Neuronal stem cell (in vitro differentiated cells): ENCODE data around the gene SLC10A3.

ENCODE experiments used
- DNase-seq: peaks from one replicate; pipeline ENCODE4 v3.0.0-alpha.2; 2013; ENCODE audit warnings: low spot score
- H2AFZ ChIP-seq: one replicate; pipeline ENCODE4 v1.6.1; 2013; ENCODE audit warnings: mild to moderate bottlenecking, low read length, inconsistent platforms
- H2AK5ac ChIP-seq: 2 replicates; pipeline ENCODE4 v1.6.1; 2013; ENCODE audit warnings: low read depth, mild to moderate bottlenecking, inconsistent platforms, low read length, moderate library complexity, mixed read lengths
- H2BK120ac ChIP-seq: 2 replicates; pipeline ENCODE4 v1.6.1; 2013; ENCODE audit warnings: low read depth, mild to moderate bottlenecking, inconsistent platforms, low read length, moderate library complexity, mixed read lengths
- H2BK12ac ChIP-seq: one replicate; pipeline ENCODE4 v1.6.1; 2013; ENCODE audit warnings: low read length, inconsistent platforms
- H2BK15ac ChIP-seq: 2 replicates; pipeline ENCODE4 v1.6.1; 2013; ENCODE audit warnings: mild to moderate bottlenecking, low read length, inconsistent platforms, mixed read lengths
- H2BK5ac ChIP-seq: one replicate; pipeline ENCODE4 v1.6.1; 2013; ENCODE audit warnings: inconsistent platforms, mild to moderate bottlenecking, low read length, moderate library complexity
- H3K14ac ChIP-seq: one replicate; pipeline ENCODE4 v1.6.1; 2013; ENCODE audit warnings: low read length, inconsistent platforms
- H3K18ac ChIP-seq: 2 replicates; pipeline ENCODE4 v1.6.1; 2013; ENCODE audit warnings: low read length, inconsistent platforms
- H3K23ac ChIP-seq: 2 replicates; pipeline ENCODE4 v1.6.1; 2013; ENCODE audit warnings: low read depth, mild to moderate bottlenecking, mixed read lengths, low read length, inconsistent platforms; ENCODE audit not compliant: poor library complexity
- H3K27ac ChIP-seq: replicated peaks from 3 replicates; pipeline ENCODE4 v1.5.1; 2013; ENCODE audit warnings: low read length, inconsistent platforms
- H3K27me3 ChIP-seq, 3 experiments: 2 replicates each; pipeline ENCODE4 v1.6.1; 2013; ENCODE audit warnings: low read length in 3 of 3, mild to moderate bottlenecking in 2 of 3, inconsistent platforms in 1 of 3, low read depth in 1 of 3, mixed read lengths in 1 of 3, moderate library complexity in 1 of 3; ENCODE audit not compliant: control insufficient read depth in 3 of 3, insufficient read depth in 3 of 3
- H3K36me3 ChIP-seq, 2 donors: replicated peaks in 1 of 2; 2 replicates each; pipeline ENCODE4 v1.6.1; 2013; ENCODE audit warnings: low read length in 2 of 2; ENCODE audit not compliant: control insufficient read depth in 2 of 2, insufficient read depth in 2 of 2
- H3K4ac ChIP-seq: 2 replicates; pipeline ENCODE4 v1.6.1; 2013; ENCODE audit warnings: inconsistent platforms, mild to moderate bottlenecking, low read length, moderate library complexity
- H3K4me1 ChIP-seq, 2 donors: 1 replicate in 1 of 2; 2 replicates in 1 of 2; pipeline ENCODE4 v1.6.1; 2013; ENCODE audit warnings: low read length in 2 of 2, low read depth in 1 of 2; ENCODE audit not compliant: control insufficient read depth in 2 of 2, insufficient read depth in 1 of 2
- H3K4me2 ChIP-seq: one replicate; pipeline ENCODE4 v1.6.1; 2013; ENCODE audit warnings: mild to moderate bottlenecking, low read length, inconsistent platforms; ENCODE audit not compliant: insufficient read depth, poor library complexity, severe bottlenecking
- H3K4me3 ChIP-seq, 2 donors: 2 replicates each; pipeline ENCODE4 v1.5.1; 2013; ENCODE audit warnings: low read length in 2 of 2, mild to moderate bottlenecking in 2 of 2, inconsistent platforms in 1 of 2, moderate library complexity in 1 of 2
- H3K79me1 ChIP-seq: one replicate; pipeline ENCODE4 v1.6.1; 2013; ENCODE audit warnings: low read depth, mild to moderate bottlenecking, inconsistent platforms, low read length, moderate library complexity
- H3K9ac ChIP-seq: one replicate; pipeline ENCODE4 v1.6.1; 2013; ENCODE audit warnings: mild to moderate bottlenecking, low read depth, low read length, inconsistent platforms; ENCODE audit not compliant: poor library complexity
- H3K9me3 ChIP-seq, 2 donors: replicated peaks in 1 of 2; 2 replicates each; pipeline versions ENCODE3 to v1.6.1; 2013; ENCODE audit warnings: low read length in 2 of 2, mild to moderate bottlenecking in 2 of 2, inconsistent platforms in 1 of 2, low read depth in 1 of 2, mixed read lengths in 1 of 2, moderate library complexity in 1 of 2; ENCODE audit not compliant: control insufficient read depth in 2 of 2, insufficient read depth in 1 of 2
- H4K8ac ChIP-seq: one replicate; pipeline ENCODE4 v1.6.1; 2013; ENCODE audit warnings: low read depth, mild to moderate bottlenecking, inconsistent platforms, low read length, moderate library complexity
- H4K91ac ChIP-seq: one replicate; pipeline ENCODE4 v1.6.1; 2013; ENCODE audit warnings: low read length, low read depth, mild to moderate bottlenecking, inconsistent platforms; ENCODE audit not compliant: poor library complexity
- WGBS, 2 donors: extraction: QIAGEN DNeasy Blood & Tissue Kit; methylation state at CpG; one replicate each; pipeline ENCODE4 v1.1.7; 2013; ENCODE audit warnings: missing lambda C conversion rate in 2 of 2, mixed read lengths in 1 of 2; ENCODE audit not compliant: insufficient read length in 2 of 2, insufficient replicate concordance in 1 of 2; ENCODE audit errors: extremely low coverage in 2 of 2; 5-methylcytosine and 5-hydroxymethylcytosine counted together

SLC10A3 gene

DNA sequence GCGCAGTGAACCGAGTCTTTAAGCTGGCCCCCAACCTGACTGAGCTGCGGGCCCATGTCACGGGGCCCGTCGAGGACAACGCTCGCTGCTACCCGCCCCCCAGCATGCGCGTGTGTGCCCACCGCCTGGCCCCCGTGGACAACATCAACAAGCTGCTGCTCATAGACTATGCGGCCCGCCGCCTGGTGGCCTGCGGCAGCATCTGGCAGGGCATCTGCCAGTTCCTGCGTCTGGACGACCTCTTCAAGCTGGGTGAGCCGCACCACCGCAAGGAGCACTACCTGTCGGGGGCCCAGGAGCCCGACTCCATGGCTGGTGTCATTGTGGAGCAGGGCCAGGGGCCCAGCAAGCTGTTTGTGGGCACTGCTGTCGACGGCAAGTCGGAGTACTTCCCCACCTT is 30.1 kb downstream of the SLC10A3 start:
- no CpG with 5 or more reads among the region's 26 CpGs for WGBS, 2 donors
- Histone ChIP-seq H2AK5ac (no peak overlapping the region), H3K4me1 (peaks cover 3 to 7% of the 10 kb centered on the region in 2 donors), H2AFZ (no peak overlapping the region), H3K9me3 (no peaks in the 10 kb centered on the region), H3K36me3 (peaks cover 8 to 39% of the 10 kb centered on the region in 2 donors), H2BK120ac (no peak overlapping the region), H3K23ac (no peak overlapping the region), H3K79me1 (peaks cover 1% of the 10 kb centered on the region), H3K9ac (no peak overlapping the region), H3K4me3 (no peak overlapping the region), H3K4me2 (no peak overlapping the region), H3K18ac (no peak overlapping the region), H2BK5ac (no peak overlapping the region), H3K27ac (no peak overlapping the region), H4K91ac (no peak overlapping the region), H2BK15ac (no peak overlapping the region), H3K27me3 (no peaks in the 10 kb centered on the region), H2BK12ac (no peak overlapping the region), H3K4ac (no peak overlapping the region), H3K14ac (no peak overlapping the region), H4K8ac (no peak overlapping the region)
- no peak for DNase-seq

DNA sequence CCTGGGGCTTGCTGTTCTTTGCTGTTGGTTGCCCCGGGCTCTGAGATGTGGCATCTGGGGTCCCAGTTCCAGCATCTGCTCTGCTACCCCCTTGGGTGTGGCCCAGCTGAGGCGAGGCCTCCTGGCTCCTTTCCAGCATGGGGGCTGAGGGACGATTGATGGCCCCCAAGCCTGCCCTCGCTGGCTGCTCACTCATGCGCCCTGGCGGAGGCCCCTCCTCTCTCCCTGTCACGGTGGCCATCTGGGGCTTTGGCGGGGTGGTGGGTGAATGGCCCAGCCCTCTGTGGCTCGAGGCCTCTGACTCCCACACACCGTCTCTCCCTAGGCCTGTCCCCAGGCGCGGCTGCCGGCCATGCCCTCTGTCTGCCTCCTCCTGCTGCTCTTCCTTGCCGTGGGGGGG is 30.6 kb downstream of the SLC10A3 start:
- no peak overlapping the region for H3K4me2 ChIP-seq
- peak overlapping the region in 1 of 2 donors; percentile 74 for H3K4me3 ChIP-seq
- H3K4ac ChIP-seq: no peak overlapping the region
- H4K91ac ChIP-seq: no peak overlapping the region
- no peak overlapping the region for H2AK5ac ChIP-seq
- H2BK15ac ChIP-seq: no peak overlapping the region
- H3K23ac ChIP-seq: no peak overlapping the region
- H3K79me1 ChIP-seq: peaks cover 1% of the 10 kb centered on the region
- peaks cover 3 to 7% of the 10 kb centered on the region in 2 donors for H3K4me1 ChIP-seq
- H3K27me3 ChIP-seq: no peaks in the 10 kb centered on the region
- no peak overlapping the region for H3K27ac ChIP-seq
- H3K9ac ChIP-seq: peak overlapping the region; percentile 44
- no peak overlapping the region for H2BK5ac ChIP-seq
- H4K8ac ChIP-seq: no peak overlapping the region
- WGBS, 2 donors: no CpG with 5 or more reads among the region's 14 CpGs
- H2BK120ac ChIP-seq: no peak overlapping the region
- H2AFZ ChIP-seq: no peak overlapping the region
- no peak overlapping the region for H3K18ac ChIP-seq
- peaks cover 8 to 34% of the 10 kb centered on the region in 2 donors for H3K36me3 ChIP-seq
- no peaks in the 10 kb centered on the region for H3K9me3 ChIP-seq
- no peak overlapping the region for H3K14ac ChIP-seq
- H2BK12ac ChIP-seq: no peak overlapping the region
- no peak for DNase-seq

DNA sequence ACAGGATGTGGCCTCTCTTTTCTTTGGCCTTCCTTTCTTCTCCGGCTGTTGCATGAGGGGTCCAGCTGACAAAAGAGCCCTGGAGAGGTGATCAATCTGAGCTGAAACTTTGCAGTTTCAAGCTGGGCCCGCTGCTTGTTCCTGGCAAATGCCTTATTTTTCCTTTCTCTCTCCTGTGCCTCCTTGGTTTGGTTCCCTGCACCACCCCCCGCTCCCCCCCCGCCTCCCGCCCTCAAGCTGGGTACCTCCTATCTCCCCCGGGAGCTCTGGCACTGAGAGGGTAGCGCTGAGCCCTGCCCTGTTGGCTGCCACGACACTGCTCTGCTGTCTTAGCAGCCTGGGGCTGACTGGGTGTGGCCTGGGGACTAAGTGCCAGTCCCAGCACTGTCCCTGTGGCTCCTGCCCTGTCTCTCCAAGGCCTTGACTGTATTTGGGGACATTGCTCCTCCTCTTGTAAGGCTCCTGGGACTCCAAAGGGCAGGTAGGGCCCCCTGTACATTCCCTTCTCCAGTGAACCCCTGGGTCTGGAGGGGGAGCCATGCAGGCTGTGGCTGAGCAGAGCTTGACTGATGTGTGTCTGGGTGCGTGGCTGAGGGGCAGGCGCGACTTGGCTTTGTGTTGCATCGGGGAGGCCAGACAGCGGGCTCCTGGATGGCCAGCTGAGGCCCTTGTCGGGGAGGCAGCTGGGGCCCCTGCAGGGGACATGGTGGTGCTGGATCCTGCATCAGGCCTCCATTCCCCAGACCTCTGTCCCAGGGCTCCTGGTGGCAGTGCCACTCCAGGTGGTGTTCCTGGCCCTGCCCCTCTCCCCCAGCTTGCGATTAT is 31.3 kb downstream of the SLC10A3 start:
- Histone ChIP-seq H3K4me1 (peaks cover 3 to 7% of the 10 kb centered on the region in 2 donors), H3K79me1 (peaks cover 1% of the 10 kb centered on the region), H3K18ac (no peak overlapping the region), H3K36me3 (peaks cover 8 to 29% of the 10 kb centered on the region in 2 donors), H3K9ac (peak overlapping the region; percentile 88), H4K8ac (no peak overlapping the region), H2BK15ac (no peak overlapping the region), H3K27me3 (no peaks in the 10 kb centered on the region), H4K91ac (no peak overlapping the region), H3K4me3 (peak overlapping the region; percentile 74 to 96), H2AK5ac (no peak overlapping the region), H3K27ac (no peak overlapping the region), H3K4me2 (peak overlapping the region; percentile 83), H2BK5ac (peak overlapping the region; percentile 66), H2BK12ac (no peak overlapping the region), H3K4ac (no peak overlapping the region), H2BK120ac (no peak overlapping the region), H3K14ac (peak overlapping the region; percentile 21), H2AFZ (no peak overlapping the region), H3K9me3 (no peaks in the 10 kb centered on the region), H3K23ac (no peak overlapping the region)
- WGBS, 2 donors: no CpG with 5 or more reads among the region's 15 CpGs
- no peak for DNase-seq

DNA sequence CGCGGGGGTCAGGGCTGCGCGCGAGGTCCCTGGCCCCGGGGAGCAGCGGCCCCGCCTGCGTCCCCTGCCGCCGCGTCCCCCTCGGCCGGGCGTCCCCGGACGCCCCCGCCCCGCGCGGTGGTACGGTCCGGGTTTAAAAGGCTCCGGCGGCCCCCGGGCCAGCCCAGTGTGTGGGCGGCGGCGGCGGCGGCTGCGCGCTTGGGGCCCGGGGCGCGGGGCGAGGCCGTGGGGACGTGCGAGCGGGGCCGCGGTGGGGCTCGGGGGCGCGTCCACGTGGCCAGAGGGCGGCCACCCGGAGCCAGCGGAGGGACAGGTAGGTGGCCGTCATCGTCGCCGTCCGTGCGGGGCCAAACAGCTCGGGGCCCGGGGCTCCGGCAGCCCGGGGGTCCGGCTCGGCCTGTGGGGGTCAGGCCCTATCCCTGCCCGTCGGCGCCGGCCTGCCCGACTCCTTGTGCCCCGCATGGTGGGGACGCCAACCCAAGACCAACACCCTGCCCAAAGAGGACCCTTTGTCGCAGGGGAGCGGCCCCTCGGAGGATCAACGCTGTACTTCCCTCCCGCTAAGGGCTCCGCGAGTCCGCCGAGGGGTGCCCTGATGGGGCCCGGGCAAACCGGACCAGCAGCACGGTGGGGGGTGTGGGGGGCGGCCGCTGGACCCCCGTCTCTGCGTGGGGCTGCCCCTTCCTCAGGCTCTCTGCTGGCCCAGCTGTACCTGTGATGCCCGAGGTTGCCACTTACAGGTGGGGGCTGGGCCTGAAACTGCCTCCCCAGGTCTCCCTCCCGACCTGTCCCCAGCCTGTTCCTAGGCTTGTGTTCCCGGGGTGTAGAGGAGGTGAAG is 32.1 kb downstream of the SLC10A3 start, which contains the start of gene PLXNA3:
Gene PLXNA3, plus strand, starts transcription at position 166 of the 838 bp plus-strand sequence. CDS start 1,903 bp downstream, outside the sequence.
- peak within 1 kb of the TSS; percentile 74 to 96 for H3K4me3 ChIP-seq
- no peak within 1 kb of the TSS for H2BK120ac ChIP-seq
- H2AFZ ChIP-seq: peak within 1 kb of the TSS; percentile 85
- H3K79me1 ChIP-seq: peaks cover 1% of the 10 kb centered on the region
- H3K4me1 ChIP-seq: peaks cover 3 to 7% of the 10 kb centered on the region in 2 donors
- peak within 1 kb of the TSS; percentile 28 for H2AK5ac ChIP-seq
- DNase-seq: peak; percentile 42
- no peak within 1 kb of the TSS for H3K27ac ChIP-seq
- H3K23ac ChIP-seq: no peak within 1 kb of the TSS
- H3K14ac ChIP-seq: peak within 1 kb of the TSS; percentile 82
- no peak within 1 kb of the TSS for H2BK12ac ChIP-seq
- H2BK5ac ChIP-seq: peak within 1 kb of the TSS; percentile 66
- H3K4me2 ChIP-seq: peak within 1 kb of the TSS; percentile 83
- H4K91ac ChIP-seq: no peak within 1 kb of the TSS
- WGBS, 2 donors: no CpG with 5 or more reads among the region's 88 CpGs
- H3K4ac ChIP-seq: no peak within 1 kb of the TSS
- peaks cover 7 to 29% of the 10 kb centered on the region in 2 donors for H3K36me3 ChIP-seq
- peak within 1 kb of the TSS; percentile 88 for H3K9ac ChIP-seq
- H4K8ac ChIP-seq: no peak within 1 kb of the TSS
- H3K27me3 ChIP-seq: no peaks in the 10 kb centered on the region
- H2BK15ac ChIP-seq: no peak within 1 kb of the TSS
- H3K9me3 ChIP-seq: no peaks in the 10 kb centered on the region
- H3K18ac ChIP-seq: peak within 1 kb of the TSS; percentile 71
